Left lobe of liver (tissue), 2 donors: ENCODE results near the gene MUC4. TPM values are rescaled to one million over a fixed set of nuclear protein-coding genes. Genes with fewer than 3 reads are reported as not detected.
"Not testable (repeated sequence)": the region's sequence is repeated elsewhere in the genome, so short reads cannot be mapped to it uniquely, and the experiment has no call there.

ENCODE experiments used
- ATAC-seq: fragments of 200-7000 bp; cut with Tn5 transposase; one replicate; pipeline ENCODE4 v1.9.1; 2020; ENCODE audit warnings: mild to moderate bottlenecking, moderate library complexity
- DNase-seq: peaks from one replicate; pipeline ENCODE4 v3.0.0-alpha.2; 2020; ENCODE audit warnings: low spot score
- total RNA-seq: library from RNA; stranded (reverse); gene quantifications from one replicate; pipeline ENCODE4 v1.2.1, GENCODE V29; 2021
- donor health status: DM: no; HTN: no; CAD: no; lungs with moderate emphysema.
- donor health status: DM: no; HTN: yes; CAD: no.

The MUC4 gene
- total RNA-seq, 1 donor from 2014 or later, result 0.08 TPM

- DNase-seq (no peak), ATAC-seq (no peak)
Observed at GRCh38 chr3:195750797-195751520, 60.8 kb downstream of the MUC4 start.

- not testable (repeated sequence) for DNase-seq, ATAC-seq
Observed at GRCh38 chr3:195749101-195749500, 62.6 kb downstream of the MUC4 start.

GRCh38 chr3:195748661-195749060 lies 63.1 kb downstream of the MUC4 start:
- ATAC-seq, result no peak
- no peak for DNase-seq

GRCh38 chr3:195746751-195747150 lies 65.0 kb downstream of the MUC4 start:
- no peak for ATAC-seq
- DNase-seq, result no peak

GRCh38 chr3:195746346-195746745 lies 65.4 kb downstream of the MUC4 start:
- DNase-seq (no peak), ATAC-seq (no peak)

- no peak for ATAC-seq
- no peak for DNase-seq
Observed at GRCh38 chr3:195744437-195744836, 67.3 kb downstream of the MUC4 start.

GRCh38 chr3:195739561-195740111 lies 72.1 kb downstream of the MUC4 start:
- no peak for DNase-seq
- ATAC-seq, result peak; percentile 39

GRCh38 chr3:195738274-195739044 lies 73.3 kb downstream of the MUC4 start:
- ATAC-seq, result peak; percentile 14
- DNase-seq, result no peak

GRCh38 chr3:195737782-195738181 lies 73.9 kb downstream of the MUC4 start:
- DNase-seq, ATAC-seq: not testable (repeated sequence)

- ATAC-seq, result no peak
- DNase-seq, result no peak
Observed at GRCh38 chr3:195736866-195737490, 74.8 kb downstream of the MUC4 start.

- ATAC-seq, result no peak
- no peak for DNase-seq
Observed at GRCh38 chr3:195735036-195735695, 76.6 kb downstream of the MUC4 start.

- DNase-seq, result no peak
- peak; percentile 30 for ATAC-seq
Observed at GRCh38 chr3:195732940-195733339, 78.8 kb downstream of the MUC4 start.

- no peak for ATAC-seq
- no peak for DNase-seq
Observed at GRCh38 chr3:195731356-195731905, 80.3 kb downstream of the MUC4 start.

GRCh38 chr3:195729476-195730251 lies 82.1 kb downstream of the MUC4 start:
- ATAC-seq (peak; percentile 13), DNase-seq (no peak)

- not testable (repeated sequence) for DNase-seq, ATAC-seq
Observed at GRCh38 chr3:195728789-195729188, 82.9 kb downstream of the MUC4 start.

GRCh38 chr3:195727606-195728195 lies 84.0 kb downstream of the MUC4 start:
- DNase-seq, result no peak
- no peak for ATAC-seq

GRCh38 chr3:195725916-195726740 lies 85.6 kb downstream of the MUC4 start:
- not testable (repeated sequence) for DNase-seq, ATAC-seq

- not testable (repeated sequence) for DNase-seq, ATAC-seq
Observed at GRCh38 chr3:195724363-195724762, 87.4 kb downstream of the MUC4 start.
